Parathyroid adenoma (tissue), 2 donors: ENCODE data around the gene PRKCE.

ENCODE experiments used
- H2AFZ ChIP-seq: fragments of 300-600 bp; sonication (generic); one replicate; pipeline ENCODE4 v1.7.0; 2017; ENCODE audit warnings: antibody characterized with exemption, mild to moderate bottlenecking
- H3K27ac ChIP-seq: fragments of 300-600 bp; sonication (generic); one replicate; pipeline ENCODE4 v1.7.0; 2017
- H3K27me3 ChIP-seq: fragments of 300-600 bp; sonication (generic); one replicate; pipeline ENCODE4 v1.7.0; 2017; ENCODE audit warnings: low read length; ENCODE audit not compliant: control insufficient read depth, insufficient read depth
- H3K36me3 ChIP-seq: fragments of 300-600 bp; sonication (generic); one replicate; pipeline ENCODE4 v1.7.0; 2017; ENCODE audit warnings: low read length; ENCODE audit not compliant: control insufficient read depth, insufficient read depth
- H3K4me1 ChIP-seq: fragments of 300-600 bp; sonication (generic); one replicate; pipeline ENCODE4 v1.7.0; 2017; ENCODE audit warnings: control low read depth
- H3K4me2 ChIP-seq: fragments of 300-600 bp; sonication (generic); one replicate; pipeline ENCODE4 v1.7.0; 2017; ENCODE audit warnings: low read length
- H3K4me3 ChIP-seq: fragments of 300-600 bp; sonication (generic); one replicate; pipeline ENCODE4 v1.7.0; 2017; ENCODE audit warnings: low read depth, low read length
- H3K79me2 ChIP-seq: fragments of 300-600 bp; sonication (generic); one replicate; pipeline ENCODE4 v1.7.0; 2017; ENCODE audit warnings: control low read depth
- H3K9ac ChIP-seq: fragments of 300-600 bp; sonication (generic); one replicate; pipeline ENCODE4 v1.7.0; 2017; ENCODE audit warnings: mild to moderate bottlenecking
- H3K9me3 ChIP-seq: fragments of 300-600 bp; sonication (generic); one replicate; pipeline ENCODE4 v1.7.0; 2017; ENCODE audit warnings: low read length; ENCODE audit not compliant: control insufficient read depth
- TF ChIP-seq, protein P1 (sequence below): fragments of 300-600 bp; sonication (generic); IDR thresholded peaks from one replicate; pipeline ENCODE4 v1.7.0; 2017; ENCODE audit warnings: antibody characterized with exemption, mild to moderate bottlenecking
- donor health status: primary hyperparathyroidism.

Gene PRKCE

GRCh38 chr2:46164529-46165301 lies 513.2 kb downstream of the PRKCE start:
- Histone ChIP-seq H3K4me3 (no peak overlapping the region), H3K9ac (no peak overlapping the region), H3K79me2 (peaks cover 3% of the 10 kb centered on the region), H3K27me3 (no peaks in the 10 kb centered on the region), H3K9me3 (no peaks in the 10 kb centered on the region), H3K4me1 (peaks cover 2% of the 10 kb centered on the region), H3K27ac (peak overlapping the region; percentile 30), H2AFZ (no peak overlapping the region), H3K36me3 (no peaks in the 10 kb centered on the region), H3K4me2 (no peak overlapping the region)
- TF ChIP-seq, protein P1, sequence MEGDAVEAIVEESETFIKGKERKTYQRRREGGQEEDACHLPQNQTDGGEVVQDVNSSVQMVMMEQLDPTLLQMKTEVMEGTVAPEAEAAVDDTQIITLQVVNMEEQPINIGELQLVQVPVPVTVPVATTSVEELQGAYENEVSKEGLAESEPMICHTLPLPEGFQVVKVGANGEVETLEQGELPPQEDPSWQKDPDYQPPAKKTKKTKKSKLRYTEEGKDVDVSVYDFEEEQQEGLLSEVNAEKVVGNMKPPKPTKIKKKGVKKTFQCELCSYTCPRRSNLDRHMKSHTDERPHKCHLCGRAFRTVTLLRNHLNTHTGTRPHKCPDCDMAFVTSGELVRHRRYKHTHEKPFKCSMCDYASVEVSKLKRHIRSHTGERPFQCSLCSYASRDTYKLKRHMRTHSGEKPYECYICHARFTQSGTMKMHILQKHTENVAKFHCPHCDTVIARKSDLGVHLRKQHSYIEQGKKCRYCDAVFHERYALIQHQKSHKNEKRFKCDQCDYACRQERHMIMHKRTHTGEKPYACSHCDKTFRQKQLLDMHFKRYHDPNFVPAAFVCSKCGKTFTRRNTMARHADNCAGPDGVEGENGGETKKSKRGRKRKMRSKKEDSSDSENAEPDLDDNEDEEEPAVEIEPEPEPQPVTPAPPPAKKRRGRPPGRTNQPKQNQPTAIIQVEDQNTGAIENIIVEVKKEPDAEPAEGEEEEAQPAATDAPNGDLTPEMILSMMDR = no peak

GRCh38 chr2:46165916-46166315 lies 514.4 kb downstream of the PRKCE start:
- Histone ChIP-seq H3K27me3 (no peaks in the 10 kb centered on the region), H3K36me3 (no peaks in the 10 kb centered on the region), H3K4me1 (peaks cover 3% of the 10 kb centered on the region), H3K9me3 (no peaks in the 10 kb centered on the region), H3K9ac (no peak overlapping the region), H3K79me2 (peaks cover 3% of the 10 kb centered on the region), H3K4me3 (no peak overlapping the region), H3K4me2 (no peak overlapping the region), H2AFZ (no peak overlapping the region), H3K27ac (no peak overlapping the region)
- TF ChIP-seq, protein P1 = no peak

GRCh38 chr2:46167406-46167805 lies 515.9 kb downstream of the PRKCE start:
- Histone ChIP-seq H3K4me1 (peaks cover 4% of the 10 kb centered on the region), H3K4me3 (no peak overlapping the region), H3K36me3 (no peaks in the 10 kb centered on the region), H3K27ac (no peak overlapping the region), H3K4me2 (no peak overlapping the region), H3K9ac (no peak overlapping the region), H3K79me2 (peaks cover 3% of the 10 kb centered on the region), H3K9me3 (no peaks in the 10 kb centered on the region), H3K27me3 (no peaks in the 10 kb centered on the region), H2AFZ (no peak overlapping the region)
- TF ChIP-seq, protein P1 = no peak

DNA sequence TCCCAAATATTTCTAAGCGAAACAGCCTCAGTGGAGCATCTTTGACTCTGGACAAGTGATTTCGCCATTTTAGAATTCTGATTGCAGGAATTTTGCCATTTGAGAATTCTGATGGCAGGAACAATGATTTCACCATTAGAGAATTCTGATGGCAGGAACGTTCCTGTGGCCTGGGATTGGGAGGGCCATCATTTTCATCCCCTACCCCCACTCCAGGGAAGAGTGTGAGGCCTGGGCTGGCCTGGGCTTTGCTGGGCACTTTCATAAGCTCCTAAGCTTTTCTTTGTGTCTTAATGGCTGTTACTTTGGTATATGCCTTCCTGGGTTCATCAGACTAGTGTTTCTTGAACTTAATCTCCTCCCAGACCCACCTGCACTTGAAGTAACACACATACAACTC lies 516.4 kb downstream of the PRKCE start:
- no peaks in the 10 kb centered on the region for H3K36me3 ChIP-seq
- H3K79me2 ChIP-seq = peaks cover 3% of the 10 kb centered on the region
- TF ChIP-seq, protein P1 = no peak
- H3K4me2 ChIP-seq = no peak overlapping the region
- no peaks in the 10 kb centered on the region for H3K27me3 ChIP-seq
- H3K4me1 ChIP-seq = peaks cover 4% of the 10 kb centered on the region
- no peak overlapping the region for H3K9ac ChIP-seq
- no peak overlapping the region for H3K27ac ChIP-seq
- H3K4me3 ChIP-seq = no peak overlapping the region
- no peak overlapping the region for H2AFZ ChIP-seq
- H3K9me3 ChIP-seq = no peaks in the 10 kb centered on the region

GRCh38 chr2:46169467-46169866 lies 518.0 kb downstream of the PRKCE start:
- H3K27ac ChIP-seq = no peak overlapping the region
- H3K9ac ChIP-seq = no peak overlapping the region
- peaks cover 3% of the 10 kb centered on the region for H3K79me2 ChIP-seq
- H3K9me3 ChIP-seq = no peaks in the 10 kb centered on the region
- no peak overlapping the region for H3K4me3 ChIP-seq
- TF ChIP-seq, protein P1 = no peak
- peaks cover 8% of the 10 kb centered on the region for H3K4me1 ChIP-seq
- no peak overlapping the region for H3K4me2 ChIP-seq
- no peaks in the 10 kb centered on the region for H3K36me3 ChIP-seq
- no peak overlapping the region for H2AFZ ChIP-seq
- no peaks in the 10 kb centered on the region for H3K27me3 ChIP-seq
